ENCODE results near the gene NLGN1.

NLGN1 gene

GRCh38 chr3:173862701-173863100, 465.2 kb downstream of the NLGN1 start:
- no peak for DNase-seq

DNA sequence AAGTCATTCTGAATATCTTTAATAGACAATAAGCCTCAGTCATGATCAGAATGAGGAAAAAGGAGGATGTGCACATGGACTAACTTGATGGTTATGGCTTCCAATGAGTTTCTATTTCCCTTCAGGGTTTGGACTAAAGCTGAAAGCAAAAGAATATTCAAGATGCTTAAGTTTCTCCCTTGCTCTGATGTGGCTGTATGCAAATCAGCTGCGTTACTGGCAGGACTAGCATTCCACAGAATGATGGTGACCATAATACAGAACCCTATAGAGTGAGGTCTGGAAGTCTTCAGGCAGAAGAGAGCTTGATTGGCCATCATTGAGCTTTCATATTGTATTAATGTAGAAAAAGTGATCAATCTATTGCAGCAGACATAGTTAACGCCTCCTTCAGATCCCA, 466.0 kb downstream of the NLGN1 start:
- no peak for DNase-seq

GRCh38 chr3:173865900-173866498, 468.5 kb downstream of the NLGN1 start:
- no peak for DNase-seq

DNA sequence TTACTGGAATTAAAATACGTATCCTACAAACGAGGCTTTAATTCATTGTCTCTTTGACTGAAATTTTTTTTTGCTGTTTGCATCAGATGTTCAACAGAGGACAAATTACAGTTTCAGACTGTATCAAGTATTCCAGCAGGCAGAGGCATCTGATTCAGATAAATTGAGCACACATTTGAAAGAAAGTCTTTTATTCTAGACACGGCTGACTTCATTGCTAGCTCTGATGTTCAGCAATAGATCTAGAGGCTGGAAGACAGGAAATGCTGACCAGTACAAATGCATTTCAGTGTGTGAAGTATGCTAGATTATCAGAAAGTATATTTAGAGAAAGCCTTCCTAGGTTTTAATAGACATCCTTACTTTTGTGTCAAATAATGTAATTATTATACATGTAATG, 472.2 kb downstream of the NLGN1 start:
- no peak for DNase-seq

DNA sequence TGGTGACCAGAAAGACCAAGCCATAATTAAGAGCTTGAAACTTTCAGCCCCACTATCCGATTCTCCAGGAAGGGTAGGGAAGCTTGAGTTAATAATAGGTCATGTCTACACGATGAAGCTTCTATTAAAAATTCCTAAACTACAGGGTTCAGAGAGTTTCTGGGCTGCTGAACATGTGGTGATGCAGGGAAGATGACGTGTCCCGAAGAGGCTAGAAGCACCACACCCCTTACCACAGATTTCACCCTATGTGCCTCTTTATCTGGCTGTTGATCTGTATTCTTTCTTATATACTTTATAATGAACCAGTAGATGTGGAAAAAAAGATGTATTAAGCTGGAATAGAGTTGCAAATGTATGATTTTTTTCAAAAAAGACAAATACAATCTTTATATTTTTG, 473.4 kb downstream of the NLGN1 start:
- DNase-seq = no peak

DNA sequence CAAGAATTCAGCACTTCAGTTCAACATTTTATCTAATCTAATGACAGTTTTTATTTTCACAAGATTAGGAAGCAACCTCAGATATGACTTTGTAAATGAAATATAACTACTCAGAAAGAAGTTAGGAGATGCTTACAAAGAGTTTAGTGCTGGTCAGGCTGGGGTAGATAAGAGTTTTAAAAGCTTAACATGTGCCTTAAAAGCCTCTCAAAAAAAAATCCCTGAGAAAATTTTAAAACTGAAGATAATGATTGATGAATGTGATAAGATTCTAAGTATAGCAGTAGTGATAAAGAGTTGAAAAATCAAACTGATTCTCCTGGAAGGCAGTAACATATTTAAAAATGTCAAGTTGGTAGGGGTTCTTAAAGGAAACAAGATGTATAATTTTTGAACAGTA, 478.2 kb downstream of the NLGN1 start:
- no peak for DNase-seq

- DNase-seq = no peak
These were observed 478.9 kb downstream of the NLGN1 start for GRCh38 chr3:173876476-173876875.

DNA sequence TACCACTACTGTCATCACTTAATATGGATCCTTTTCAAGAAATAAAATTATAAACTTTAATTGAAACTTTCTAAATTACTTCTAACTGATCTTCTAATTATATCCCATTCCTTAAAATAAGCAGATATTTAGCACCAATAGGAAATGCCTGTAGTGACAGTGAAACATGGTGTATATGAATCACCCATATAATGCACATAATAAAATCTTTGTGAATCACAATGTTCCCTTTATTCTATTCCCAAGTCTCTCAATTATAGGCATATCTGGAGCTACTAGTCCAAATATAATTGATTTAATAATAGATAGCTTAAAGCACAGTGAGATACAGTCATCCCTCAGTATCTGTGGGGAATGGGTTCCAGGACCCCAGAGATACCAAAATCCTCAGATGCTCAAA, 490.3 kb downstream of the NLGN1 start:
- no peak for DNase-seq

DNA sequence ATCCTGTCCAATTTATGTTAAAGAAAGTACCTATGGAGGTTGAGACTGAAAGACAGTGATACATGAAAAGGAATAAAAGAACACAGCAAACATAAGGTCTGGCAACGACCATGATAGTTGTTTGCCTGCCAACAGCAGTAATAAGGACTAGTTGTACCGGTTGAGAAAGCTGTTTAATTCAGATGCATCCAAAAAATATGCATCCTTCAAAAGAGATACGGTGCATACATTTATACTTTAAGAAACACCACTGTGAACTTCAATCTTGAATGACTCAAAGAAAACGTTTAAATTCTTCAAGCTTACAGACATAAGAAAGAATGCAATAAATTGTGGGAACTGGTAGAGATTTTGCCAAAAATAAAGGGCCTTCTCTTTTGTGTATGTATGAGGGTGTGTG, 492.1 kb downstream of the NLGN1 start:
- DNase-seq = no peak

DNA sequence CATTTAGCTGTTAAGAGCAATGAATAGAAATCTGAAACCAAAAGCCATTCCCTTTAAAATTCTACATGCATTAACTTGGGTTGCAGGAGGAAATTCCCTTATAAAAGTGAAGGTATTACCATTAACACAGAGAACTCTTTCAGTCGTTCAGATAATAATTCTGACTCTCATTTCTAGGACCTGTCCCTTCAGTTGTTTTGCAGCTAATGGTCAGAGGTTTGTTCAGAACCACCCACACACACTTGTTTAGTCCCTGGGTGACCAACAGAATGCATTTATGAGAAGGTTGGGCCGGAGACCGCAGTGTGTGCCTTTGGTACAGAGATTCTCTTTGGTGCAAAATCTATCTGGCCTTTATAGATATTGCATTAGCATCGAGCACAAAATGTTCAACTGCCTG, 492.5 kb downstream of the NLGN1 start:
- DNase-seq = no peak

DNA sequence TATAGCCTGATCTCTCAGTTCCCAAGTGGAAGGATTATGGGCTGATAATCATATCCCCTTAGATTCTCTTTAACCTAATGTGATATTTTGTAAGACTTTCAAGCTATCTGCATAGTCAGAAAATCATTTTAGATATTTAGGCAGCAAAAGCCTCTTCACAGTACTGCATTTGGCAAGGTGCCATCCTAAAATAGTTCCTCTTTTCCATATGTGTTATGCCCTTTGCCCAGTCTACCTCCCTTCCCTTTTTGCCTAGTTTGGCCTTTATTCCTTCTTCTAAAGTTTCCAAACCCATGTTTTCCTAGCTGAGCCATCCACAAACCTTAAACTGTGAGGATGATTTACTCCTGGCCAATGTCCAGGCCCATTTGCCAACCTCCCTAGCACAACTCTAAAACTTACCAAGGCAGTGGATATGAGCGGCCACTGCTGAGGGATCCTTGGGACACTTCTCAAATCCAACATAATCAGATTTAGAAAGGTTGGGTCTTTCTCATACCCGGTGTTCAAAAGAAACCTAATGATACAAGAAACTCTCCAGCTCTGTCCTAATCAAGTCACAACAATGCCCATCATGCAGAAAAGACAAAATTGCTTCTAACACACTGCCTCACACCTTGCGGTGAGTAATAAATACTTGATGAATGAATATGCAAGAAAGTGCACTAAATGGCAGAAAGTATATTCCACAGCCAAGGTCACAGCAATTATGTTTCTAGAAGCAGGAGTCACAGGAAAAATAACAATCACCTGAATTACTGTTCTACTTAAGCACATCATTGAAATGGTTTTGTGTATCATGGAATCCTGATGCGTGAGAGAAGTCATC, 493.9 kb downstream of the NLGN1 start:
- DNase-seq = no peak

DNA sequence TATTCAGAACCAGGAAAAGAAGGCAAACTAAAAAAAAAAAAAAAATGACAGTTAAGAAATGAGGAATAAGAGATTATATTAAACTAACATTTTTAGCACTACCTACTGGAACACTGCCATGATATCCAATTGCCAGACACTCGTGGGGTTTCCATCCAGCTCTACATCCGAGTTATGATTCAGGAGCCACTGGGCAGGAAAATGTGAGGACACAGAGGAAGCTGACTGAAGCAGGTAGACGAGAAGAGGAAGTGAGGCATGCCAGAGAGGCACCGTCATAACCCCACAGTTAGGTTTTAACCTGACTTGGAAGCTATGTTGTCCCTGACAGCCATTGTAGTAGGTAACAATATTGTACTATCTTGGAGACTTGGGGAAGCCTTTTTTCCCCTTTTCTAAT, 495.0 kb downstream of the NLGN1 start:
- DNase-seq = no peak

GRCh38 chr3:173893066-173893465, 495.5 kb downstream of the NLGN1 start:
- DNase-seq = no peak

DNA sequence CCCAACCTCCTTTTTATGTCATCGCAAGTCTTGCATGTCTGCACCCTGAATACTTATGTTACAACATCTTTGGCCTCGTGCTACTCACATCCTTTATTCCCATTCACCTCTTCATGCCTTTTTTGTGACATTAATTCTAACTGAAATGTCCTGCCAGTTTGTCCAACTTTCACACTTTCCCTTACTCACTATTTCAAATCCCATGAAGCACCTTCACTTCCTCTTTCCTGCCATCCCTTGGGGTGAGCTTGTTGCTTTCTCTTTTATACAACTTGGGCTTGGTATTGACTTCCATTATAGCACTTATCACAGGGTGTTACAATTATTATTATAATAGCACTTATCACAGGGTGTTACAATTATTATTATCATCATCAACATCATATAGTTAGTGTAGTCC, 496.3 kb downstream of the NLGN1 start:
- no peak for DNase-seq

DNA sequence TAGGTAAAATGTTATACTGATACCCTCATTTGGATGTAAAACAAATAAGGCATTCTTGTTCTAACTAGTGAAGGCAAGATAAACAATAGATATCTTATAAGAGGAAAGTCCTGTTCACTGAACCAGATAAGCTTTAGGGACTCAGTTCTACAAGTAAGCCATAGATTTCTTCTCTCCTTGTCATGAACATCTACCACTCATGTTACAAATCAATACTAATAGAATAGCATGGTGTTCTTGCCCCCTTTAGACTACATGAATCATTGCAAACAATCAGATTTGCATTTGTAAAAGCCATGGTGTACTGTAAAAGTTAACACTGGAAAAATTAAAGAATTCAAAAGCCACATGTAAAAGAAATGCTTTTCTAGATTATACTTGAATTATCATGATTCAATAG, 500.1 kb downstream of the NLGN1 start:
- DNase-seq = no peak

GRCh38 chr3:173901649-173902048, 504.1 kb downstream of the NLGN1 start:
- no peak for DNase-seq

DNA sequence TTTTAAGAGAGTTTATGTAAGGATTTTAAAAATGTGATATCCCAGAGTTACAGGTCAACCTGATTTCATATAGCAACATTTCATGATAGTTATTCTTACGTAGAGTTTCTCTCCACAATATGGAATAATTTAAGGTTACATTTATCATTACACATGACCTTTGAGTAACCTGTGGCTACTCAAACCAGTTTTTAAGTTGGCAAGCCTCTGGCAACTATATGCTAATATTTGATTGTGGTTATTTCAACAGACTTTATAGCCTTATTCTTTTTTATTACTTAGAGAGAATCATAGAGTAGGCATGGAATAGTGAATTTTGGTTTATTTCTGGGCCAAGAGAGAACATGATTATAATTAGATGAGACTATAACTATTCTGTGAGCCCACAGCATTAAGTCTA, 504.9 kb downstream of the NLGN1 start:
- DNase-seq = no peak

GRCh38 chr3:173902871-173903270, 505.3 kb downstream of the NLGN1 start:
- DNase-seq = no peak

DNA sequence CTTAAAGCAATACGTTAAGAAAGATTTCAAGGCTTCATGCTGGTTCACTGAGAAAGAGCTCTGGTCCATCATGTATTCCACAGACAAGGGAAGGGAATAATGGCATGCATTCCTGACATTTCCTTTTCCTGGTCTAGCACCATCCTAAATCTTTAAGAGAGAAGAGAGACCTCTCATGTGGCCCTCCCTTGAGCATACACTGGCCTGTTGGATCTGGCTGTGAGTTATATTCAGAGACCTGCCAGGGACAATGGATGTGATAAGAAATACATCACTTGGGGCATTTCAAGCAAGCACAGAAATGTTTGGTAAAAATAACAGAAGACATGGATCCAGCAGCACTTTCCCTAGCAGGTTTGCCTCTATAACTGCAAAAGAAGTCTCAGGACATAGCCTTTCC, 507.8 kb downstream of the NLGN1 start:
- no peak for DNase-seq

DNA sequence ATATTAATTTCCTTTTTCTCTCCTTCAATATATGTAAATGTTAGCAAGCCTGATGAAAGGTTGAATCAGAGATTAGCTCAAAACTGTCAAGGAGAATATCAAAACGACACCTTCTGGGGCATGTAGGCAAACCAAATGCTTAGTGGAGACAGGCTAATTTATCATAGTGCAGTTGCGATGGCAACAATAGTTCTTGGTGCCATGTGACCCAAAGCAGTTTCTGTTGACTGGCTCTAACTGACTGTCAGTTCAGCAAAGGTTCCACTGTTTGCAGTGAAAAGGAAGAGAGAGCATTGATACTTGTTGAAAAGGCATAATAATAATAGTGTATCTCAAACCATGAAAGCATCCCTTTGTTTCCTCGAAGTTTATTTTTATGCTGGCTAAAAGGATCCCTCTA, 513.9 kb downstream of the NLGN1 start:
- DNase-seq = no peak

GRCh38 chr3:173912126-173912525, 514.6 kb downstream of the NLGN1 start:
- DNase-seq = no peak

DNA sequence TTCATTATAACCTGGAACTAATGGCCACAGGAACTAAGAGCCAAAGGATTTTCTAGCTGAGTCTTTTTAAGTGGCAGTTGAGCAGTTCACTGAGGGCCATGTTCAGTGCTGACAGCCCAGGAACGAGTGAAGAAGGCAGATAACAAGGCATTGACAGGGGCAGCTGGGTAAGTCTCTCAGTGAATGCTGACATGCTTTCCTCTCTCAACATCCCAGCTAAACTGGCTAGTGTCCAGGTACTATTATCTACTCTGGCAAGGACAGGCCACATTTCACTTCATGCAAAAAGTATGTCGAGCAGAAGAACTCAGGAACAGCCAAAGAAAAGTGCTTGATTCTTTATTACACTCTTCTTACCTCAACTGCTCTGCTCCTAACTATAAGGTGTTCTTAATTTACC, 515.9 kb downstream of the NLGN1 start:
- no peak for DNase-seq

GRCh38 chr3:173913974-173914421, 516.5 kb downstream of the NLGN1 start:
- DNase-seq = no peak

DNA sequence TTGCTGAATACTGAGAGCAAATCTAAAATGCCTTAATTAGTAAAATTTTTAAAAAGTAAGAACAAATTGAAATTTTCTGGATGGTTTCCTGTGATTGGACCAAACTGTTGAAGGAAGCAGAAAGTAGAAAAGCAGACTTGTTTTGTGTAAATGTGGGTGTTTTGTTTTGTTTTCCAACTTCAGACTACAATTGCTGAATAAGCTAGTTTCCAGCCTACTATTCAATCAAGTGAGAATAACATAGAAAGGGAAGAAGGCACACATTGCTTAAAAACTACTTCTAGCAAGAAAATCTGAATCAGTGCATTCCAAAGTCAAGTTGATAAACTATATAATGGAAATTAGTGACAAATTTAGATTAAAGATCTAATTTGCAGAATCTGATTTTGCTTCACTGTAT, 519.3 kb downstream of the NLGN1 start:
- DNase-seq = no peak

GRCh38 chr3:173920386-173920785, 522.8 kb downstream of the NLGN1 start:
- DNase-seq = no peak
